Measurements from ENCODE around the gene CNTN6. TPM values are rescaled to one million over a fixed set of nuclear protein-coding genes. Genes with fewer than 3 reads are reported as not detected.

The CNTN6 gene
- total and polyA plus RNA-seq, 2 of the 13 experiments (the other 11 are each of a cell fraction or from before 2014, with no cell fraction given), result not detected

GRCh38 chr3:1164101-1164500 is 71.3 kb downstream of the CNTN6 start:
- H2AFZ ChIP-seq (ENCODE audit: low read length), result no peak overlapping the region
- no peak overlapping the region for H3K4me3 ChIP-seq (replicated peaks in 1 of 3; ENCODE audit: insufficient read depth in 1 of 3, low read depth in 2 of 3, low read length in 3 of 3)
- H3K9me3 ChIP-seq (ENCODE audit: low read length), result peaks cover 80% of the 10 kb centered on the region
- H3K4me2 ChIP-seq (ENCODE audit: low read depth, low read length), result no peak overlapping the region
- H3K36me3 ChIP-seq (replicated peaks in 1 of 2; ENCODE audit: control insufficient read depth in 1 of 2, insufficient read depth in 2 of 2, low read length in 2 of 2), result no peaks in the 10 kb centered on the region
- CTCF ChIA-PET (ENCODE audit: low intra/inter-chr PET ratio, low total read pairs), result no interaction called here
- no peak for TF ChIP-seq DNMT1 (CRISPR knock-in tag; IDR thresholded peaks at IDR 0.05)
- H3K27me3 ChIP-seq (ENCODE audit: control insufficient read depth in 1 of 2, insufficient read depth in 2 of 2, low read length in 2 of 2), result no peaks in the 10 kb centered on the region
- ATAC-seq (no peak), FAIRE-seq (no peak), DNase-seq (ENCODE audit: low spot score) (no peak)
- WGBS (ENCODE audit: low lambda C conversion rate), result 0% methylated on average over 2 of the region's 2 CpGs
- POLR2A ChIA-PET, result no interaction called here
- no peaks in the 10 kb centered on the region for H3K79me2 ChIP-seq (ENCODE audit: insufficient read depth, low read length)
- no peaks in the 10 kb centered on the region for H3K4me1 ChIP-seq (ENCODE audit: insufficient read depth, low read length)
- intact Hi-C loops (cut with micrococcal nuclease; ENCODE audit: unreplicated experiment) (no loop called here), in situ Hi-C loops (cut with HindIII; ENCODE audit: extremely low pct_ligation_motif_present, low pct_unique_long_range_greater_than_20kb) (no loop called here)
- H3K9ac ChIP-seq (ENCODE audit: insufficient read depth, low read depth, low read length), result no peak overlapping the region
- H3K27ac ChIP-seq (ENCODE audit: extremely low read length, insufficient read depth, low read length), result no peak overlapping the region
- no TSS peak for BruUV-seq (replicated peaks)
- H4K20me1 ChIP-seq (ENCODE audit: insufficient read depth, low read length), result no peaks in the 10 kb centered on the region

DNA sequence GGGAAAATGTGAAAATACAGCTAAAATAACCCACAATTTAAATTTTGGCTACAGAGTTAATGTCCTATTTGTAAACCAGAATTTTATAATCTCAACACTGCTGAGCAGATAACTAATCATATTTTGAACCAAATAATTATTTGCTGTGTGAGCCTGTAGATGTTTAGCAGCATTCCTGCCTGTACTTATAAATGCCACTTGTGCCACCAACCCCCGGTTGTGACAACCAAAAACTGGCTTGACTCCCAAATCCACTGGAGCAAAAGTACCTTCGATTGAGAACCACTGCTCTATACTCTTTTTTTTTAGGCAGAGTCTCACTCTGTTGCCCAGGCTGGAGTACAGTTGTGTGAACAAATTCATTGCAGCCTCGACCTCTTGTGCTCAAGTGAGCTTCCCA is 78.5 kb downstream of the CNTN6 start:
- Histone ChIP-seq H2AFZ (ENCODE audit: low read length) (no peak overlapping the region), H3K4me2 (ENCODE audit: low read depth, low read length) (no peak overlapping the region), H3K9me3 (ENCODE audit: low read length) (peaks cover 97% of the 10 kb centered on the region), H3K79me2 (ENCODE audit: insufficient read depth, low read length) (no peaks in the 10 kb centered on the region), H3K4me1 (ENCODE audit: insufficient read depth, low read length) (no peaks in the 10 kb centered on the region), H3K27me3 (ENCODE audit: control insufficient read depth in 1 of 2, insufficient read depth in 2 of 2, low read length in 2 of 2) (no peaks in the 10 kb centered on the region), H3K9ac (ENCODE audit: insufficient read depth, low read depth, low read length) (no peak overlapping the region), H3K4me3 (replicated peaks in 1 of 3; ENCODE audit: insufficient read depth in 1 of 3, low read depth in 2 of 3, low read length in 3 of 3) (no peak overlapping the region), H4K20me1 (ENCODE audit: insufficient read depth, low read length) (no peaks in the 10 kb centered on the region), H3K27ac (ENCODE audit: extremely low read length, insufficient read depth, low read length) (no peak overlapping the region), H3K36me3 (replicated peaks in 1 of 2; ENCODE audit: control insufficient read depth in 1 of 2, insufficient read depth in 2 of 2, low read length in 2 of 2) (no peaks in the 10 kb centered on the region)
- ATAC-seq, result no peak
- in situ Hi-C loops (cut with HindIII; ENCODE audit: extremely low pct_ligation_motif_present, low pct_unique_long_range_greater_than_20kb) (no loop called here), intact Hi-C loops (cut with micrococcal nuclease; ENCODE audit: unreplicated experiment) (no loop called here)
- ChIA-PET POLR2A (no interaction called here), CTCF (ENCODE audit: low intra/inter-chr PET ratio, low total read pairs) (no interaction called here)
- 0% methylated on average over 3 of the region's 3 CpGs for WGBS (ENCODE audit: low lambda C conversion rate)
- BruUV-seq (replicated peaks), result no TSS peak
- FAIRE-seq, result no peak
- DNase-seq (ENCODE audit: low spot score), result no peak
- TF ChIP-seq, protein P1, sequence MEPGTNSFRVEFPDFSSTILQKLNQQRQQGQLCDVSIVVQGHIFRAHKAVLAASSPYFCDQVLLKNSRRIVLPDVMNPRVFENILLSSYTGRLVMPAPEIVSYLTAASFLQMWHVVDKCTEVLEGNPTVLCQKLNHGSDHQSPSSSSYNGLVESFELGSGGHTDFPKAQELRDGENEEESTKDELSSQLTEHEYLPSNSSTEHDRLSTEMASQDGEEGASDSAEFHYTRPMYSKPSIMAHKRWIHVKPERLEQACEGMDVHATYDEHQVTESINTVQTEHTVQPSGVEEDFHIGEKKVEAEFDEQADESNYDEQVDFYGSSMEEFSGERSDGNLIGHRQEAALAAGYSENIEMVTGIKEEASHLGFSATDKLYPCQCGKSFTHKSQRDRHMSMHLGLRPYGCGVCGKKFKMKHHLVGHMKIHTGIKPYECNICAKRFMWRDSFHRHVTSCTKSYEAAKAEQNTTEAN (CRISPR knock-in tag; conservative IDR thresholded peaks at IDR 0.05), result no peak
- TF ChIP-seq XBP1 (CRISPR knock-in tag; IDR thresholded peaks at IDR 0.05), result no peak
- TF ChIP-seq ZNF256 (CRISPR knock-in tag; conservative IDR thresholded peaks at IDR 0.05), result no peak
- no peak for TF ChIP-seq ESRRA (CRISPR knock-in tag; IDR thresholded peaks at IDR 0.05; ENCODE audit: low read depth)
- TF ChIP-seq ZBTB20 (CRISPR knock-in tag; IDR thresholded peaks at IDR 0.05; ENCODE audit: borderline replicate concordance, low read depth), result no peak
- no peak for TF ChIP-seq PRDM4 (CRISPR knock-in tag; IDR thresholded peaks at IDR 0.05; ENCODE audit: borderline replicate concordance)
- TF ChIP-seq XRCC5 (optimal IDR thresholded peaks at IDR 0.05; ENCODE audit: low read length), result no peak
- TF ChIP-seq ZFP36L2 (CRISPR knock-in tag; IDR thresholded peaks at IDR 0.05), result no peak
- no peak for TF ChIP-seq CCDC6 (CRISPR knock-in tag; IDR thresholded peaks at IDR 0.05)
- TF ChIP-seq ZNF274 (CRISPR knock-in tag; IDR thresholded peaks at IDR 0.05), result no peak
- TF ChIP-seq CAMTA2 (CRISPR knock-in tag; IDR thresholded peaks at IDR 0.05; ENCODE audit: borderline replicate concordance), result no peak
